ENCODE data around the gene CPM.

CPM gene

DNA sequence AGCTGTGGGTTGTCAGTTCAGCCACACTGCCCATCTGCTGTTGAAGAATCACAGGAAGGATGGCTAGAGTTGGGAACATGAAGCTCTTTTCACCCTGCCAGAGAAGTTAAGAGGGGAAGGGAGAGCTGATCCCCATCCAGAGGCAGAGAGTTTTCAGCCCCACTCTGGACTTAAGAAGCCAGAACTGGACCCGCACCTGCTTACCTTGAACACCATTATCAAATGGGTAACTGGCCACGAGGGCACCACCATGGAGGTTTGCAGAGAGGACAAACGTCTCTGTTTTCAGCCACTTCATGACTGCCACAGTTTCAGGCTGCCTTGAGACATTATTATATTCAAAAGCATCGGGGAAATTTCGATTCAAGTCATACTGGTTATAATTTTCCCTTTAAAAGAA is 63.0 kb downstream of the CPM start:
- POLR2A ChIA-PET, result no interaction called here
- DNase-seq (ENCODE audit: low read depth, low spot score), result no peak
- TF ChIP-seq, protein P1, sequence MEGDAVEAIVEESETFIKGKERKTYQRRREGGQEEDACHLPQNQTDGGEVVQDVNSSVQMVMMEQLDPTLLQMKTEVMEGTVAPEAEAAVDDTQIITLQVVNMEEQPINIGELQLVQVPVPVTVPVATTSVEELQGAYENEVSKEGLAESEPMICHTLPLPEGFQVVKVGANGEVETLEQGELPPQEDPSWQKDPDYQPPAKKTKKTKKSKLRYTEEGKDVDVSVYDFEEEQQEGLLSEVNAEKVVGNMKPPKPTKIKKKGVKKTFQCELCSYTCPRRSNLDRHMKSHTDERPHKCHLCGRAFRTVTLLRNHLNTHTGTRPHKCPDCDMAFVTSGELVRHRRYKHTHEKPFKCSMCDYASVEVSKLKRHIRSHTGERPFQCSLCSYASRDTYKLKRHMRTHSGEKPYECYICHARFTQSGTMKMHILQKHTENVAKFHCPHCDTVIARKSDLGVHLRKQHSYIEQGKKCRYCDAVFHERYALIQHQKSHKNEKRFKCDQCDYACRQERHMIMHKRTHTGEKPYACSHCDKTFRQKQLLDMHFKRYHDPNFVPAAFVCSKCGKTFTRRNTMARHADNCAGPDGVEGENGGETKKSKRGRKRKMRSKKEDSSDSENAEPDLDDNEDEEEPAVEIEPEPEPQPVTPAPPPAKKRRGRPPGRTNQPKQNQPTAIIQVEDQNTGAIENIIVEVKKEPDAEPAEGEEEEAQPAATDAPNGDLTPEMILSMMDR (IDR thresholded peaks at IDR 0.05; ENCODE audit: insufficient read depth, low read length, missing control alignments), result no peak
- no peak overlapping the region for H3K4me3 ChIP-seq (ENCODE audit: low read depth, low read length)
- CTCF ChIA-PET, result interaction anchor here (2.0 to 6.9 kb wide), 2 partner anchors 200 to 205 kb away, joined by 6 to 67 read pairs; no protein-coding TSS in a partner anchor

GRCh38 chr12:68868043-68868790 is 64.8 kb downstream of the CPM start:
- TF ChIP-seq, protein P1 (IDR thresholded peaks at IDR 0.05; ENCODE audit: insufficient read depth, low read length, missing control alignments), result no peak
- CTCF ChIA-PET, result interaction anchor here (1.1 to 6.9 kb wide), 4 partner anchors 12 to 384 kb away, joined by 3 to 67 read pairs (median 10); no protein-coding TSS in a partner anchor
- POLR2A ChIA-PET, result no interaction called here
- no peak for DNase-seq (ENCODE audit: low read depth, low spot score)
- no peak overlapping the region for H3K4me3 ChIP-seq (ENCODE audit: low read depth, low read length)

DNA sequence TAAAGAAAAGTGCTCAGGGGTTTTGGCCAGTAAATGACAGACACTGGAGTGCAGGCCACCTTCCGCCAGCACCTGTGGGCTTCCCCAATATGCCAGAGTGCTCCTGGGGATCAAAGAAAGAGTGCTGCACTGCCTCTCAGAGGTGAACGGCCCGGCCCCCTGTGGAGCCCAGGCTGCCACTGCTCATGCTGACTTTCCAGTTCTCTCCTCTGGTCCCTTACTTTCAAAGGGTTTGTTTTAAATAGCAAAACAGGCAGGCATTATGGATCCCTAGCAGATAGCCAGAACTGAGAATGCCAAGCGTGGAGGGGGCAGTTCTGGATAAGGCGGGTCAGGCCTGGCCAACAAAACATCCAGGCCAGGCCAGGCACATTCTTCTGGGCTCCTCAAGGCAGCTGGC is 65.4 kb downstream of the CPM start:
- CTCF ChIA-PET, result interaction anchor here (1.0 to 6.9 kb wide), 5 partner anchors 10 to 385 kb away, joined by 3 to 67 read pairs (median 4); no protein-coding TSS in a partner anchor
- POLR2A ChIA-PET, result no interaction called here

DNA sequence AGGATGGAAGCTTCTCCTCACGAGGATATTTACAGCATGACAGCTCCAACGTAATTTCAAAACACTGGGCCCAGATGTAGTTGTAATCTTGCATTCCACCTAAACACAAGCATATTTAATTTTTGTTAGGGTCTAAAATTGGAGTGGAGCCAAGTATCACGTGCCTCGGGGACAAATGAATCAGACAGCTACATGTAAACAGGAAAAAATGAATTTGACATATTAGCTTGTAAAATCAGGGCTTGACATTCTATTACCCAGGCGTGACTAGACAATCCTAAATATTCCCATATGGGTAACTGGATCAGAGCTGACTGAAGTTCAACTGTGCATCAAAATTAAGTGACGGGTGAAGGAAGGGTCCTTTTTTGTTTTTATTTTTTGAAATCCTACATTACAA is 66.0 kb downstream of the CPM start:
- TF ChIP-seq, protein P1 (IDR thresholded peaks at IDR 0.05; ENCODE audit: insufficient read depth, low read length, missing control alignments), result no peak
- POLR2A ChIA-PET, result no interaction called here
- no peak for DNase-seq (ENCODE audit: low read depth, low spot score)
- CTCF ChIA-PET, result interaction anchor here (1.0 to 6.9 kb wide), 6 partner anchors 9 to 386 kb away, joined by 3 to 67 read pairs (median 4); no protein-coding TSS in a partner anchor
- H3K4me3 ChIP-seq (ENCODE audit: low read depth, low read length), result no peak overlapping the region

More for the DNA sequence above, 65.4 kb downstream of the CPM start:
- no peak for DNase-seq (ENCODE audit: low read depth, low spot score)
- TF ChIP-seq, protein P1 (IDR thresholded peaks at IDR 0.05; ENCODE audit: insufficient read depth, low read length, missing control alignments), result no peak
- H3K4me3 ChIP-seq (ENCODE audit: low read depth, low read length), result no peak overlapping the region

DNA sequence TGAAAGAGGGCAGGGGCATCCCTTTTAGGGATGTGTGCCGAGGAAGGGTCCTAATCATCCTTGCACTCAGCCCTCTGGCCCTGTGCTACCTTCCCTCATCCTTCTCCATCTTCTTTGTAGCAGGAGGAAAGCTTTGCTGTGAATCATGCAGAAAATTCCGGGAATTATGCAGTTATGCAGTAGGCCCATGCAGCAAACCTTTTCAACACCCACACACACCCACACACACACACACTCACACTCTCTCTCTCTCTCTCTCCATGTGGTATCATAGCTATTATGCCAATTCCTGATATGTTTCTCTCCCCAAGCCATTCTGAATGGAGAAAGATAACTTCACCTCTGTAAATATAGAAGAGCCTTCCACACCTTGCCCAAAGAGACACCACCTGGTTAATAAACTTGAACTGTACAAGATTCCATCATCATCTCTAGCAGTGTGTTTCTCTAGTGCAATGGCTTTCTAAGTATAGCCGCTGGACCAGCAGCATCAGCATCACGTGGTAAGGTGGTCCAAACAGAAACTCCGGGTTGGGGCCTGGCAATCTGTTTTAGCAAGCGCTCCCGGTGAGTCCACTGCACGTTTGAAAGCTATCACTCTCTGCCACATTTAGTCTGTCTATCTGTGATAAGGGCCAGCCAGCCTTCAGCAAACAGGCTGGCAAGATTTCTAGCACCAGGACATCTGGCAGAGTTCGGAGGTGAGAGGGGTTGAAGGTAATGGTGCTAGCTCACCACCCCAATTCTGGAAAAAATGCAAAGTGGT is 67.4 kb downstream of the CPM start:
- no peak overlapping the region for H3K4me3 ChIP-seq (ENCODE audit: low read depth, low read length)
- no peak for DNase-seq (ENCODE audit: low read depth, low spot score)
- TF ChIP-seq, protein P1 (IDR thresholded peaks at IDR 0.05; ENCODE audit: insufficient read depth, low read length, missing control alignments), result no peak
- POLR2A ChIA-PET, result no interaction called here
- CTCF ChIA-PET, result interaction anchor here (0.7 to 2.0 kb wide), 9 partner anchors 9 to 292 kb away, joined by 3 to 12 read pairs (median 3); no protein-coding TSS in a partner anchor

GRCh38 chr12:68864604-68865003 is 68.4 kb downstream of the CPM start:
- ChIA-PET POLR2A (no interaction called here), CTCF (interaction anchor here (0.7 to 2.0 kb wide), 9 partner anchors 9 to 293 kb away, joined by 3 to 12 read pairs (median 3); no protein-coding TSS in a partner anchor)
- H3K4me3 ChIP-seq (ENCODE audit: low read depth, low read length), result no peak overlapping the region
- TF ChIP-seq, protein P1 (IDR thresholded peaks at IDR 0.05; ENCODE audit: insufficient read depth, low read length, missing control alignments), result no peak
- DNase-seq (ENCODE audit: low read depth, low spot score), result no peak
